ENCODE results near the gene TSPAN4.

The TSPAN4 gene

GRCh38 chr11:898143-898511, 55.5 kb downstream of the TSPAN4 start:
- Histone ChIP-seq H3K4me1 (ENCODE audit: control insufficient read depth, insufficient read depth, low read length) (no peaks in the 10 kb centered on the region), H3K27ac (ENCODE audit: extremely low read depth, low read depth, low read length) (no peak overlapping the region), H3K9me3 (ENCODE audit: control insufficient read depth, insufficient read depth, low read depth, low read length) (no peaks in the 10 kb centered on the region), H3K36me3 (ENCODE audit: control insufficient read depth in 2 of 2, insufficient read depth in 1 of 2, low read length in 2 of 2) (peaks cover 0 to 58% of the 10 kb centered on the region in 2 experiments; a peak in 1 of 3 replicates), H3K4me3 (ENCODE audit: low read depth, low read length) (no peak overlapping the region)
- CTCF ChIA-PET = interaction anchor here (0.5 to 1.4 kb wide), 9 partner anchors 12 to 1795 kb away, joined by 3 to 7 read pairs (median 3); no protein-coding TSS in a partner anchor
- POLR2A ChIA-PET = interaction anchor here (0.9 to 1.4 kb wide), 2 partner anchors 8 to 105 kb away, joined by 3 read pairs; no protein-coding TSS in a partner anchor
- TF ChIP-seq ZSCAN4 (tag by site-specific recombination; IDR thresholded peaks at IDR 0.05) (no peak), ZFHX2 (tag by site-specific recombination; conservative IDR thresholded peaks at IDR 0.05) (no peak), ZNF266 (tag by site-specific recombination; IDR thresholded peaks at IDR 0.05; ENCODE audit: low read depth) (no peak), ZSCAN16 (tag by site-specific recombination; IDR thresholded peaks at IDR 0.05) (no peak), ZNF600 (tag by site-specific recombination; IDR thresholded peaks at IDR 0.05) (peak; percentile 49; the same call in 1 of the 2 replicates), GLI4 (tag by site-specific recombination; IDR thresholded peaks at IDR 0.05) (no peak), ZNF791 (tag by site-specific recombination; IDR thresholded peaks at IDR 0.05) (no peak), ZNF449 (tag by site-specific recombination; IDR thresholded peaks at IDR 0.05) (peak; percentile 94), ZNF19 (tag by site-specific recombination; IDR thresholded peaks at IDR 0.05; ENCODE audit: low read depth) (no peak), GLIS1 (tag by site-specific recombination; IDR thresholded peaks at IDR 0.05) (no peak), ZNF157 (tag by site-specific recombination; IDR thresholded peaks at IDR 0.05) (no peak), IKZF3 (tag by site-specific recombination; IDR thresholded peaks at IDR 0.05) (no peak), SP2 (tag by site-specific recombination; IDR thresholded peaks at IDR 0.05) (no peak), ZNF621 (tag by site-specific recombination; IDR thresholded peaks at IDR 0.05) (no peak), PRDM1 (tag by site-specific recombination; IDR thresholded peaks at IDR 0.05) (no peak), KLF10 (tag by site-specific recombination; IDR thresholded peaks at IDR 0.05) (no peak), GFI1B (tag by site-specific recombination; IDR thresholded peaks at IDR 0.05) (no peak), REST (tag by site-specific recombination; IDR thresholded peaks at IDR 0.05) (peak; percentile 73; the same call in 1 of the 2 replicates), HOXA7 (CRISPR knock-in tag; IDR thresholded peaks at IDR 0.05; ENCODE audit: borderline replicate concordance) (no peak)

GRCh38 chr11:898540-899190, 56.0 kb downstream of the TSPAN4 start:
- no peak overlapping the region for H3K4me3 ChIP-seq (ENCODE audit: low read depth, low read length)
- no peaks in the 10 kb centered on the region for H3K9me3 ChIP-seq (ENCODE audit: control insufficient read depth, insufficient read depth, low read depth, low read length)
- POLR2A ChIA-PET = interaction anchor here (0.9 to 1.4 kb wide), 2 partner anchors 8 to 105 kb away, joined by 3 read pairs; no protein-coding TSS in a partner anchor
- CTCF ChIA-PET = interaction anchor here (0.7 to 1.4 kb wide), 6 partner anchors 11 to 153 kb away, joined by 3 to 7 read pairs (median 4); no protein-coding TSS in a partner anchor
- H3K36me3 ChIP-seq (ENCODE audit: control insufficient read depth in 2 of 2, insufficient read depth in 1 of 2, low read length in 2 of 2) = peaks cover 0 to 63% of the 10 kb centered on the region in 2 experiments; a peak in 2 of 3 replicates
- TF ChIP-seq ZNF654 (tag by site-specific recombination; IDR thresholded peaks at IDR 0.05; ENCODE audit: low read depth) (0 out of 2 replicates have a peak, but pooled peaks have one; percentile 5), ZNF292 (tag by site-specific recombination; IDR thresholded peaks at IDR 0.05; ENCODE audit: borderline replicate concordance, low read depth) (no peak)
- H3K27ac ChIP-seq (ENCODE audit: extremely low read depth, low read depth, low read length) = no peak overlapping the region
- H3K4me1 ChIP-seq (ENCODE audit: control insufficient read depth, insufficient read depth, low read length) = no peaks in the 10 kb centered on the region

Data from HEK293 (cell line).